PC-3 (cell line): ENCODE measurements around the gene ZNF236. TPM values are rescaled to one million over a fixed set of nuclear protein-coding genes. Genes with fewer than 3 reads are reported as not detected.

Experiments used
- ATAC-seq: fragments of 200-7000 bp; cut with Tn5 transposase; 2 replicates; pipeline ENCODE4 v1.9.1; 2020; ENCODE audit warnings: mild to moderate bottlenecking, moderate library complexity
- BruUV-seq: library from RNA; stranded (reverse); fragments of 400-500 nt; replicated peaks from 2 replicates; lab custom pipeline; 2021; lab: Mats Ljungman, UMichigan
- CTCF ChIA-PET: fragments of 300-600 bp; sonication (Branson Sonifier 250); formaldehyde crosslinking; loops from one replicate; lab custom pipeline; 2022; ENCODE audit warnings: antibody characterized with exemption; lab: Charles Lee
- POLR2A ChIA-PET: fragments of 300-600 bp; sonication (Branson Sonifier 250); formaldehyde crosslinking; loops from one replicate; lab custom pipeline; 2022; ENCODE audit warnings: antibody characterized with exemption; ENCODE audit not compliant: unreplicated experiment; lab: Charles Lee
- DNase-seq: peaks from one replicate; pipeline ENCODE4 v3.0.0-alpha.2; 2015
- H2AFZ ChIP-seq: fragments of 300-600 bp; sonication (generic); 2 replicates; pipeline ENCODE4 v1.6.0; 2016; ENCODE audit warnings: antibody characterized with exemption, low read length
- H3F3A ChIP-seq: fragments of 300-600 bp; sonication (generic); one replicate; pipeline ENCODE4 v1.6.0; 2017; ENCODE audit warnings: antibody characterized with exemption, low read length, control low read depth, mild to moderate bottlenecking; ENCODE audit not compliant: unreplicated experiment
- H3K27ac ChIP-seq: fragments of 300-600 bp; sonication (generic); 2 replicates; pipeline ENCODE4 v1.5.1; 2016; ENCODE audit warnings: mild to moderate bottlenecking, low read length
- H3K27me3 ChIP-seq: fragments of 300-600 bp; sonication (generic); 2 replicates; pipeline ENCODE4 v1.6.1; 2016; ENCODE audit warnings: low read length, mixed read lengths
- H3K36me3 ChIP-seq: fragments of 300-600 bp; sonication (generic); 2 replicates; pipeline ENCODE4 v1.6.1; 2016; ENCODE audit warnings: low read depth, mixed run types, low read length, mixed read lengths
- H3K4me1 ChIP-seq: fragments of 300-600 bp; sonication (generic); 2 replicates; pipeline ENCODE4 v1.5.1; 2016; ENCODE audit warnings: low read length; ENCODE audit not compliant: insufficient read depth
- H3K4me2 ChIP-seq: fragments of 300-600 bp; sonication (generic); 2 replicates; pipeline ENCODE4 v1.6.0; 2016; ENCODE audit warnings: low read length
- H3K4me3 ChIP-seq: fragments of 300-600 bp; sonication (generic); 2 replicates; pipeline ENCODE4 v1.5.1; 2016; ENCODE audit warnings: mild to moderate bottlenecking, low read length, mixed read lengths
- H3K79me2 ChIP-seq: fragments of 300-600 bp; sonication (generic); 2 replicates; pipeline ENCODE4 v1.6.1; 2017; ENCODE audit warnings: low read length, mixed read lengths
- H3K9ac ChIP-seq: fragments of 300-600 bp; sonication (generic); 2 replicates; pipeline ENCODE4 v1.6.0; 2016; ENCODE audit warnings: mild to moderate bottlenecking, low read length
- H3K9me2 ChIP-seq: fragments of 300-600 bp; sonication (generic); replicated peaks from 2 replicates; pipeline ENCODE4 v1.6.1; 2016; ENCODE audit warnings: mixed run types, low read length, mixed read lengths
- H3K9me3 ChIP-seq: fragments of 300-600 bp; sonication (generic); 2 replicates; pipeline ENCODE4 v1.6.1; 2016; ENCODE audit warnings: low read length, mixed read lengths
- H4K20me1 ChIP-seq: fragments of 300-600 bp; sonication (generic); 2 replicates; pipeline ENCODE4 v1.6.1; 2016; ENCODE audit warnings: low read length, mixed read lengths
- CTCF ChIP-seq: fragments of 300-600 bp; sonication (generic); conservative IDR thresholded peaks from 2 replicates; pipeline ENCODE4 v1.5.1; 2017; ENCODE audit warnings: antibody characterized with exemption, low read depth, mild to moderate bottlenecking, low read length
- EZH2 ChIP-seq: fragments of 300-600 bp; sonication (generic); IDR thresholded peaks from one replicate; pipeline ENCODE4 v1.6.1; 2017; ENCODE audit warnings: antibody characterized with exemption, mild to moderate bottlenecking, low read length; ENCODE audit not compliant: unreplicated experiment
- EZH2phosphoT487 ChIP-seq: fragments of 300-600 bp; sonication (generic); IDR thresholded peaks from 2 replicates; pipeline ENCODE4 v1.6.1; 2018; ENCODE audit warnings: mild to moderate bottlenecking, antibody characterized with exemption, low read length, borderline replicate concordance
- intact Hi-C: fragments of 100-400 bp; cut with micrococcal nuclease; formaldehyde crosslinking; loops from 2 replicates; pipeline ENCODE4 v1.9.0; 2023
- total RNA-seq: library from RNA; depleted of rRNA; stranded (reverse); fragments of >200 nt; gene quantifications from 2 replicates; pipeline ENCODE4 v1.2.3, GENCODE V29; 2014

The ZNF236 gene
- total RNA-seq, 1 experiment from 2014 or later, result 7.7 TPM

- H4K20me1 ChIP-seq, result no peaks in the 10 kb centered on the region
- BruUV-seq, result no TSS peak
- no peaks in the 10 kb centered on the region for H3K4me1 ChIP-seq
- H3K4me3 ChIP-seq, result no peak overlapping the region
- H3K27me3 ChIP-seq, result no peaks in the 10 kb centered on the region
- DNase-seq (no peak), ATAC-seq (no peak)
- H2AFZ ChIP-seq, result no peak overlapping the region
- ChIA-PET POLR2A (no interaction called here), CTCF (no interaction called here)
- H3K9me2 ChIP-seq, result no peaks in the 10 kb centered on the region
- H3K9me3 ChIP-seq, result no peaks in the 10 kb centered on the region
- no peaks in the 10 kb centered on the region for H3K79me2 ChIP-seq
- H3K36me3 ChIP-seq, result peaks cover 25% of the 10 kb centered on the region
- H3K9ac ChIP-seq, result no peak overlapping the region
- no peak for TF ChIP-seq CTCF
- TF ChIP-seq EZH2phosphoT487, result no peak
- no peak for TF ChIP-seq EZH2
- no peak overlapping the region for H3K4me2 ChIP-seq
- H3F3A ChIP-seq, result no peaks in the 10 kb centered on the region
- H3K27ac ChIP-seq, result no peak overlapping the region
- intact Hi-C loops, result no loop called here
Measured at GRCh38 chr18:76911440-76911839, 89.1 kb downstream of the ZNF236 start.

- Histone ChIP-seq H3K4me3 (no peak overlapping the region), H3K27me3 (no peaks in the 10 kb centered on the region), H3K9ac (no peak overlapping the region), H3F3A (no peaks in the 10 kb centered on the region), H3K4me2 (no peak overlapping the region), H3K4me1 (no peaks in the 10 kb centered on the region), H3K79me2 (no peaks in the 10 kb centered on the region), H3K36me3 (peaks cover 26% of the 10 kb centered on the region), H4K20me1 (no peaks in the 10 kb centered on the region), H3K9me3 (no peaks in the 10 kb centered on the region), H2AFZ (no peak overlapping the region), H3K9me2 (no peaks in the 10 kb centered on the region), H3K27ac (no peak overlapping the region)
- ATAC-seq, result no peak
- no TSS peak for BruUV-seq
- intact Hi-C loops, result no loop called here
- TF ChIP-seq EZH2phosphoT487 (no peak), EZH2 (no peak), CTCF (no peak)
- ChIA-PET CTCF (no interaction called here), POLR2A (no interaction called here)
- no peak for DNase-seq
Measured at GRCh38 chr18:76913583-76913982, 91.2 kb downstream of the ZNF236 start.

- intact Hi-C loops, result no loop called here
- H3K9me3 ChIP-seq, result no peaks in the 10 kb centered on the region
- CTCF ChIA-PET, result no interaction called here
- H3K4me1 ChIP-seq, result no peaks in the 10 kb centered on the region
- no peaks in the 10 kb centered on the region for H3K9me2 ChIP-seq
- no peak overlapping the region for H3K9ac ChIP-seq
- no peak overlapping the region for H2AFZ ChIP-seq
- DNase-seq (no peak), ATAC-seq (no peak)
- H4K20me1 ChIP-seq, result no peaks in the 10 kb centered on the region
- H3K79me2 ChIP-seq, result no peaks in the 10 kb centered on the region
- no peak overlapping the region for H3K4me2 ChIP-seq
- no peaks in the 10 kb centered on the region for H3K27me3 ChIP-seq
- H3K27ac ChIP-seq, result no peak overlapping the region
- no peak for TF ChIP-seq CTCF
- TF ChIP-seq EZH2phosphoT487, result no peak
- no peak for TF ChIP-seq EZH2
- H3F3A ChIP-seq, result no peaks in the 10 kb centered on the region
- peaks cover 26% of the 10 kb centered on the region for H3K36me3 ChIP-seq
- H3K4me3 ChIP-seq, result no peak overlapping the region
- BruUV-seq, result no TSS peak
- POLR2A ChIA-PET, result no interaction called here
Measured at GRCh38 chr18:76914314-76914713, 92.0 kb downstream of the ZNF236 start.
